Stimulated activated CD4-positive, alpha-beta T cell treated with anti-CD3 and anti-CD28 coated beads, Interleukin-12 subunit alpha, Interleukin-12 subunit beta, amount 100 ng/mL, for 24 hours (primary cell): Measurements from ENCODE around the gene CLCNKB.
A peak's percentile ranks its signal among the peaks of the same experiment; 100 is the strongest.
"Not testable (repeated sequence)": the region's sequence is repeated elsewhere in the genome, so short reads cannot be mapped to it uniquely, and the experiment has no call there.

Experiments used
- DNase-seq, 2 experiments: peaks; one replicate each; pipeline ENCODE4 v3.0.0-alpha.2; 2020; ENCODE audit warnings: low read depth in 2 of 2

The CLCNKB gene

DNA sequence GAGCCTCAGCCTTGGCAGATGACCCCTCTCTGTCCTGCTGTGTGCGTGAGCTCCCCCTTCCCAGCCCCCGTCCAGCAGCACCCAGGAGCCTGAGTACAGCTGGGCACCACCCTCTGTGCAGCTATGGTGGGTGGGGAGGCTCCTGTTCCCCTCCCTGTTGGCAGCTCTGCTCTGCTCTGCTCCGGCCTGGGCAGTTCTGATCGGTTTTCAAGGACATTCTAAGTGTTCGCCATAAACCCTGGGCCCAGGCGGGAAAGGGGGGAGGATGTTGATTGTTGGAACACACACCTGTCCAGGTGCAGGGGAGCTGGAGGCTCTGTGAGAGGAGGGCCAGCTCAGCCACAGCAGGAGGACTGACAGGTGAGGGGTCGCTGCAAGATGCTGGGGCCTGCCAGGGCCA lies at the start of gene CLCNKB:
CLCNKB (plus strand) TSS at position 262 of the 400 bp plus-strand sequence. CDS start 711 bp downstream, outside the sequence.
- DNase-seq: no peak

- DNase-seq: no peak
Observed at GRCh38 chr1:15994081-15994480, 49.5 kb upstream of the CLCNKB start.

DNA sequence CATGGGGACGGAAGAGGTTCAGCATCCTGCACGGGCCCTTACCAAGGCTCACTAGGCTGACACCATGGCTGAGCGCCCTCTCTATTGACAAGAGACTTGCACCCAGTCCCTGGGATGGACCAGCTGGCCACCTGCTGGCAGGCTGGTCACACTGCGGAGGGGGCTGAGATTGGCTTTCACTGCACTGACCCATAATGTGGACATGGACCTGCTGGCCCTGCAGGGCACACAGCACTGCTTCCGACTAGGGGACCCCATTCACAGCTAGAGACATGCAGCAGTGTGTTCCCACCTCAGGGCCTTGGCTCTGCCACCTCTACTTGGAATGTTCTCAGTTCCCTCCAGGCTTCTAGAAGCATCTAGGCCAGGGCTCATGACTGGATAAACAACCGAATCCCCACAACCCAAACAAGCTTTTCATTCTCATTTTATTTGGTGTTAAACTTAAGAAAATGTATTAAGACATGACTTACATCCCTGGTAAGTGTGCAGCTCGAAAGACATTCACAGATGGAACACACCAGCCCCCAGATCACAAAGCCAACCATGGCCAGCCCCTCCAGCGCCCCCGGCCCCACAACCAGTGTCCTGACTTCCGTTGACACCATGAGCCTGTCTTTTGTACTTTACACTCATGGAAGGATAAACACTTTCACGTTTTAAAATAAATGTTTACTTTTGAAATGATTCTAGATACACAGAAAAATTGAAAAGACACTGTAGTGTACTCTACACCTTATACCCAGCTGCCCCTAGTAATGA lies 48.8 kb upstream of the CLCNKB start:
- peak in 1 of 2 experiments; percentile 40 for DNase-seq

GRCh38 chr1:15997076-15997585 lies 46.5 kb upstream of the CLCNKB start:
- DNase-seq: no peak

- no peak for DNase-seq
Observed at GRCh38 chr1:15997637-15998280, 45.8 kb upstream of the CLCNKB start.

GRCh38 chr1:15998929-15999328 lies 44.7 kb upstream of the CLCNKB start:
- no peak for DNase-seq

DNA sequence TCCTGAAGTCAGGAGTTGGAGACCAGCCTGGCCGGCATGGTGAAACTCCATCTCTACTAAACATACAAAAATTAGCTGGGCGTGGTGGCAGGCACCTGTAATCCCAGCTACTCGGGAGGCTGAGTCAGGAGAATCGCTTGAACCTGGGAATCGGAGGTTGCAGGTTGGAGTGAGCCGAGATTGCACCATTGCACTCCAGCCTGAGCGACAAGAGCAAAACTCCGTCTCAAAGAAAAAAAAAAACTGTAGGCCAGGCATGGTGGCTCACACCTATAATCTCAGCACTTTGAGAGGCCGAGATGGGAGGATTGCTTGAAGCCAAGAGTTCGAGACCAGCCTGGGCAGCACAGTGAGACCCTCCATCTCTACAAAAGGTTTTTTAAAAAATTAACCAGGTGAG lies 42.3 kb upstream of the CLCNKB start:
- DNase-seq: not testable (repeated sequence)

- no peak for DNase-seq
Observed at GRCh38 chr1:16005597-16005996, 38.0 kb upstream of the CLCNKB start.

DNA sequence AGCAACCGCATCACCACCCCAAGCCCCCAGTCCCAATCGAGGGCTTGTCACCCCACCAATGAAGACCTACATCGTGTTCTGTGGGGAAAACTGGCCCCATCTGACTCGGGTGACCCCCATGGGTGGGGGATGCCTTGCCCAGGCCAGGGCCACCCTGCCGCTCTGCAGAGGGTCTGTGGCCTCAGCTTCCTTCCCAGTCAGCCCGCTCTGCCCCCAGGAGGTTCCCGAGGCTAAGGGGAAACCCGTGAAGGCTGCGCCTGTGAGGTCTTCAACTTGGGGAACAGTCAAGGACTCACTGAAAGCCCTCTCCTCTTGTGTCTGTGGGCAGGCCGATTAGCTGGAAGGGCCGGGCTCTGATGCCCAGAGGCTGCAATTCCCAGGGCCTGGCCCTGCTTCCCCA lies 37.6 kb upstream of the CLCNKB start:
- DNase-seq: no peak

GRCh38 chr1:16006552-16007485 lies 36.8 kb upstream of the CLCNKB start:
- no peak for DNase-seq

- DNase-seq: no peak
Observed at GRCh38 chr1:16007671-16008341, 35.8 kb upstream of the CLCNKB start.

DNA sequence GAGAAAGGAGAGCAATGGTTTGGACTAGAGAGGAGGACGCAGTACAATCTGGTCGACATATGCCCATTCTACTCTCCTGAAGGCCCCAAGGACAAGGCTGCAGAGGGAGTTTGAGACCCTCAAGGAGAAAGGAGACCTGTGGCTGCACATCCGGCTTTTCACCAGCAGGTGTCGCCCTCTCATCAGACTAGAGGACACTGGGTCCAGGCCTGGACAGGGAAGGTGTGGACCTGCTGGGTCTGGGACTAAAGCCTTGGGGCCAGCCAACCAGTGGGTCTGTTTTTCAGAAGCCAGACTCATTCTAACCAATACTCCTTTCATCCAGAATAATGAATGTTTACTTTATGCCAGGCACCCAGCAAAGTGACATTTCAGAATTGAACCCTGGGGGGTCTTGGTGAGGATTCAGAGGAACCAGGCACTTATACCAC lies 34.5 kb upstream of the CLCNKB start:
- DNase-seq: peak; percentile 44 to 70

DNA sequence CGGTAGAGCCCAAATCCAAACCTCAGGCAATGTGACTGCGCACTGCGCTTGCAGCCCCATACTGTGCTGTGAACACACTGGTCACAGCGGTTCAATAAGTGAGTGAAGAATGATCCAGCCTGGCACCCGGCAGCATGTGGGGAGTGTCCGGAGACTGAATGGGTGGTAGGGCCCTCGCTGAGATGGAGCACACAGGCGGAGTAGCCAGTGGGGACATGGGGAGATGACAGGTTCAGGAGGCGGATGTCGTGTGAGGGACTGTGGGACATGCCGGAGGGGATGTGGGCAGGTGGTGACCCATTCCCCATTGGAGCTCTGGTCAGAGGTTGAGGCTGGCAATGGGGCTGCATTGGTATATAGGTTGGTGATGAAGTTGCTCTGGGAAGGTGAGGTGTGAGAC lies 33.9 kb upstream of the CLCNKB start:
- DNase-seq: no peak

- DNase-seq: no peak
Observed at GRCh38 chr1:16010837-16011236, 32.7 kb upstream of the CLCNKB start.

DNA sequence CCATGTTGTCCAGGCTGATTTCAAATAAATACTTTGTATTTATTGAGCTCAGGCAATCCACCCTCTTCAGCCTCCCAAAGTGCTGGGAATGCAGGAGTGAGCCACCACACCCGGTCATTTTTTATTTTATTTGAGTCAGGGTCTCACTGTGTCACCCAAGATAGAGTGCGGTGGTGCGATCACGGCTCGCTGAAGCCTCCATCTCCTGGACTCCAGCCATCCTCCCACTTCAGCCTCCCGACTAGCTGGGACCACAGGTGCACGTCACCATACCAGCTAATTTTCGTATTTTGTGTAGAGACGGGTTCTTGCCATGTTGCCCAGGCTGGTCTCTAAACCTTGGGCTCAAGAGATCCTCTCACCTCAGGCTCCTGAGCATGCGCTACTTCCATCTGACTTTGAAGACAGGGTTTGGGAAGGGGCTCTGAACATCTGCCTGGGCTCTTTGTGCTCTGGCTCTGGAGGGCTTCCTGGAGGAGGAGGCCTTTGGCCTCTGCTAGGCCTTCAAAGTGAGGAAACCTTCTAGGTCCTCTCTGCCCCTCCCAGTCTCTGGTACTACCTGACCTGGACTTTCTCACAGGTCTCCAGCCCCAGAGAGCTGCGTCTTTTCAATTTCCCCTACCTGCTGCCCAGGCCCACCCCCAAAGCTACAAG lies 31.5 kb upstream of the CLCNKB start:
- no peak for DNase-seq

DNA sequence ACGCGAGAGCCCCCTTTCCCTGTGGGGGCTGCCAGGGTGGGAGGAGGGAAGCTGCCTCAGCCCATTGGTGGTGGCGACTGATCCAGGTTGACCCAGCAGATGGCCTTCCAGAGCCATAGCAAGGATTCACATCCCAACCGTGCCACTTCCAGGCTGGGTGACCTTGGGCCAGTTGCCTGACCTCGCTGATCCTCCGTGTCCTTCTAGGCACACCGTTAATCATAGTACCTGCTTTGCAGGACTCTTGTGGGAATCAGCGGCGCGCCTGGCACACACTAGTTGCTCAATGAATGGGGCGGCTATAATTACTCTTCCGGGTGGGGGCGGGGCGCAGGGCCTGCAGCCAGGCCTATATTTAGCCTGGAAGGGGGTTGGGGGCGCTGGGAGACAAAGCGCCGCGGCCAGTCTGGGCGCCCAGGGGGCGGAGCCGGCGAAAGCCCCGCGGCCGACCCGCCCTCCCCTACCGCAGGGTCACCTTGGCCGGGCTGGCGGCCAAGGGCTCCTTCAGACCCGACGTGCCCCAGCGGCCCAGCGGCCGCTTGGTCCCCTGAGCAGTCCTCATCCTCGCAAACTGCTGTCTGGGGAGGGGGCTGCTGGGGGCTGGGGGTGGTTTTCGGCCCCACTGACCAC lies 30.9 kb upstream of the CLCNKB start:
- peak in 1 of 2 experiments; percentile 15 for DNase-seq

- peak; percentile 24 to 36 for DNase-seq
Observed at GRCh38 chr1:16013220-16013907, 30.2 kb upstream of the CLCNKB start.

DNA sequence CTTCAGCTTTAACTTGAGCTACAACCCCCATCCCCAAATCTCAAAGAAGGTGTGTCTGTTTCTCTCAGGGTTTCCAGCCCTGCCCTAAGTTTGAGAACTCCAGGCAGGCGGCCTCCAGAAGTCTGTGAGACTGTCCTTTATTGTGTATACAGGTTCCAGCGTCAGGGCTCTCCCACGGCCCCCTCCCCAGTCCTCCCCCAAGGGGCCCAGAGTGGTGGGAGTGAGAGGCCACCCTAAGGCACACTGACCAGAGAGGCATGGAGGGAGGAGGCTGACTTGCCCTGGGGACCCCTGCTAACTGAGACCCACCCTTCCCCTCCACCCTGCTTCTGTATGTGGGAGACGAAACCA lies 29.7 kb upstream of the CLCNKB start:
- DNase-seq: no peak

DNA sequence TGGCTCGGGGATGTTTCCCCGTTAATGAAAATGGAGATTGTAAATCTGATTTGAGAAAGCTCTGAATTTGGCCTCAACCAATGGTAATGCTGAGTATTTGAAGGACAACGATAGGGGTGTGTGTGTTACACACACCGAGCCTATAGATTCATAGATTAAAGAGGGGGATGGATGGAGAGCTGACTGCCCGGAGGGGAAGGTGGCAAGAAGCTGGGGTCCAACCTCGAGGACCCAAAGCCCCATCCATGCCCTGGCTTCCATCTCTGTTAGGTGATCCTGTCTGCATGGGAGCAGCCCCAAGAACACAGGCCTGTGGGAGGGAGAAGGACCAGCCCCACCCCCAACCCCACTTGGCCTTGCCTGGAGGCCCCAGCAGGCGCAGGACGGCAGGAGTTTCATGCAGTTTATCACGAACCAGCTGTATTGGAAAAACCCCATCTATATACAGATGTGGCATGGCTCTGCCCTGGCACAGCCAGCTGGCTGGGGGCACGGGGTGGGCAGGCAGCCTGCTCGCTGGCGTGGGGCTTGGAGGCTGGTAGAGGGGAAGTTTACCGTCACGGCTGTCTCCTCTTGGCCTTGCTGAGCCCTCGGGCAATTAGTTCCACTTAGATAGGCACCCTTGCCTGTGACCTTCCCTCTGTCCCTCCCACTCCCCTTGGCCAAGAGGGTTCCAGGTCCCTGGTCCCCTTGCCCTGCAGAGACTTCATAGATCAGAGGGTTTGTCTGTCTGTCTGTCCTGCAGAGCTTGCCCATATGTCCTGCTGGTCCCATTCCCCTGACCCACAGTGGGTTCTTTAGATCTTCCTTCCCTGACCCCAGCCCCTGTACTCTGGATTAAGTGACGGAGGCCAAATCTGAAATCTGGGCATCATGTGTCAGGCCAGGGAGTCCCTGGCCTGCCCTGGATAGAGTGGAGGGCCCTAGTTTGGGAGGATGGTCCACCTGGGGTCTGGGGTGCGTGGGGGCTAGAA lies 28.8 kb upstream of the CLCNKB start:
- no peak for DNase-seq
